Measurements from ENCODE around the gene KLF13.

Gene KLF13

GRCh38 chr15:31332020-31332680, 5.5 kb downstream of the KLF13 start:
- DNase-seq (ENCODE audit: low spot score), result no peak

- no peak for DNase-seq (ENCODE audit: low spot score)
These were observed 6.0 kb downstream of the KLF13 start for GRCh38 chr15:31332681-31333071.

- no peak for DNase-seq (ENCODE audit: low spot score)
These were observed 6.5 kb downstream of the KLF13 start for GRCh38 chr15:31333119-31333518.

- no peak for DNase-seq (ENCODE audit: low spot score)
These were observed 7.2 kb downstream of the KLF13 start for GRCh38 chr15:31333820-31334219.

- DNase-seq (ENCODE audit: low spot score), result no peak
These were observed 9.5 kb downstream of the KLF13 start for GRCh38 chr15:31335989-31336592.

DNA sequence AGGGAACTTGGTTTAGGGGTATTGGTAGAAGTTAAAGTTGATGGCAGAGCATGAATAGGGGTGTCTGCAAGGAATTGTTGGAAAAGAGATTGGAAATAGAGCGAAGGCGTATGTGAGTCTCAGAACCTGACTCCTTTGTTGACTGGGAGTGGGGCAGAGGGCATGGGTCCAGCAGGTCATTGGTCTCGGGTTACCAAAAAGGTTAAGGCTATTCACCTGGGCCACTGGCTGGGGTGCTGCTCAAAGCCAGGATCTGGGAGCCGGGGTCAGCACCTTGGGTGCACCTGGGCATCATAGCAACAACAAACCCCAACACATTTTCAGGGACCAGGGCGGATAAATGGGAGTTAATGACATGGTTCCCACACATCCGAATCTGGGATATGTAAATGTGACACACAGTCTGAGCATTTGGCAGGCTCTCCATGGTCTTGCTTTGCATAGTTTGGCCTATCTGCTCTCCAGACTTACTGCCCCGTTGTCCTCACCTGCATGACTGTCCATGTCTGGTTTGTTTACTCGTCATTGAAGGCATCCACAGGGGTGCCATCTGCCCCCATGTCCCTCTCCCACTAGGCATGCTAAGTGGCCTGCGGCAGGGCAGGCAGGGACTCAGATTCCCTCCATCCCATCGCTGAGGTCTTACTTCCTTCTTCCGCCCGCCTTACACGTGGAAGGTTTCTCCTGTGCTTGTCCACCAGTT, 10.1 kb downstream of the KLF13 start:
- DNase-seq (ENCODE audit: low spot score), result no peak

- DNase-seq (ENCODE audit: low spot score), result no peak
These were observed 10.9 kb downstream of the KLF13 start for GRCh38 chr15:31337352-31338031.

- no peak for DNase-seq (ENCODE audit: low spot score)
These were observed 11.8 kb downstream of the KLF13 start for GRCh38 chr15:31338318-31338878.

DNA sequence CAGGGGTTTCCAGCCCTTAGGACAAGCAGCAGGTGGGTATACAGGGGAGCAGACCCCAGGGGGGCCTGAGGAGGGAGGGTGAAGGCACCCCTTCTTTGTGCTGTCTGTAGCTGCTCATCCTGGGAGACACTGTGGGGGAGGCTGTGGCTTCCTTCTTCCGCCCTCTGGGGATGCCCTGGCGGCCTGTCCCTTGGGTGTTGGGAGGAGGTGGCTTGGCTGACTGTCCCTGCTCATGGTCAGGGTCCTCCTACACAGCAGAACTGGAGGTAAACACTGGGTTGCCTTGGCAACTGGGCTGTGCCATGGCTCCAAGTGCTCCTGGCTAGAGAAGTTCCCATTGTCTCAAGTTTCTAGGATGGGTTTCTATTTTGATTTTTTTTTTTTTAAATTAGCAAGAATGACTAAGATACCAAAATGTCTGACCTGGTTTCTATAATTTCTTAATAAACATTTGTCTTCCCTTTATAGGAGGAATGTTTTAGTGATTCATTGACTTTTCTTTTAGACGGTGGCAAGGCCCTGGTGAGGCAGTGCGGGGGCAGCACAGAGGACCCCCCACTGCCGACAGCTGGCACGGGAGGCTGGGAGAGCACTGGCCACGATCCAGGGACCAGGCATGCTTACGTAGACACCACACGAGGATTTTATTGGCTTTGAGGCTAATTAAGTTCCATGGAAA, 12.4 kb downstream of the KLF13 start:
- no peak for DNase-seq (ENCODE audit: low spot score)

- no peak for DNase-seq (ENCODE audit: low spot score)
These were observed 12.9 kb downstream of the KLF13 start for GRCh38 chr15:31339558-31339895.

GRCh38 chr15:31340047-31340446, 13.4 kb downstream of the KLF13 start:
- DNase-seq (ENCODE audit: low spot score), result no peak

DNA sequence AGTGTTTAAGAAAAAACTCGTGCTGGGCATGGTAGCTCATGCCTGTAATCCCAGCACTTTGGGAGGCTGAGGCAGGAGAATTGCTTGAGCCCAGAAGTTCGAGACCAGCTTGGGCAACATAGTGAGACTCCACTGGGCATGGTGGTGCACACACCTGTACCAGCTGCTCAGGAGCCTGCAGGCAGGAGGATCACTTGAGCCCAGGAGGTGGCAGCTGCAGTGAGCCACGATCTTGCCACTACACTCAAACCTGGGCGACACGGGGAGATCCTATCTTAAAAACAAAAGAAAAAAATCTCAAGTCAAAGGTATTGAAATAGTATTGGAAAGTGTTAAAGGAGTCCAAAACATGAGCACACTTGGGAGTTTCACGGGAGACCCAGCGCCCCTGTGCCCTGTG, 14.0 kb downstream of the KLF13 start:
- DNase-seq (ENCODE audit: low spot score), result no peak

GRCh38 chr15:31341071-31341470, 14.4 kb downstream of the KLF13 start:
- no peak for DNase-seq (ENCODE audit: low spot score)

GRCh38 chr15:31341496-31342195, 15.0 kb downstream of the KLF13 start:
- DNase-seq (ENCODE audit: low spot score), result no peak

- DNase-seq (ENCODE audit: low spot score), result no peak
These were observed 15.7 kb downstream of the KLF13 start for GRCh38 chr15:31342381-31342780.

DNA sequence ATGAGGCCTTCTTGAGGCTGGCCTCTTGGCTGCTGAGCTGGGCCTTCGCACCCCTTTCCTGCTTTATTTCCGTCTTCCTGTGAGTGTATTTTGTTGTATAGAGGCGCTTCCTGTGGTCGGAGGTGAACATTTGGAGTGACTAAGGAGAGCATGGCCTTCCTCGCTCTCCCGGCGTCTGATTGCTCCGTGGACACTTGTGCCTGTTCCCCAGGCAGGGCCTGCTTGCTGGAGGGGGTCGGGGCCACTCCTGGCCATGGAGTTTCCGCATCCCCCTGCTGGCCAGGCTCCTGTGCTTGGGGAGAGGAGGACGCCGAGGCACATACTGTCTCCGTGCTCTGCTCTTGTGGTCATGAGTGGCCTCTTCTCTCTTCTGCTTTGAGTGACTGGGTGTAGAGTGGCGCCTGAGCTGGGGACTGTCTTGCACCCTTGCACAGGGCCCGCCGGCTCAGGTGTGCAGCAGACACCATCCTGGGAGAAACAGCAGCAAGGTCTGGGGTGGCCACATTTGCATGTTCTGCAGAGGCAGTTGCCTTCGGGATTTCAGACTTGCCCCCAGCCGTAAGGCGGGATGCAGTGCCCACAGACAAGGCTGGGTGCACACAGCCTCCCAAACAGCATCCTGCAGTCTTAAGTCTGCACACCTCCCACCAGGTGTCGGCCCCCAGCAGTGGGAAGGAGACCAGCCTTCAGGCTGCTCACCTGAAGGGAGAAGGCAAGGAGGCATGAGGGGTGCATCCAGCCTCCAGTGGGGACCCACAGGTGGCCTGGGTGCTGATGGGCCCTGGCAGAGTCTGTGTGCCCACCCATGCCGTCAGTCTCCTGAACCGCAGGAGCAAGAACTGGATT, 16.4 kb downstream of the KLF13 start:
- DNase-seq (ENCODE audit: low spot score), result no peak

- no peak for DNase-seq (ENCODE audit: low spot score)
These were observed 17.2 kb downstream of the KLF13 start for GRCh38 chr15:31343831-31344230.

DNA sequence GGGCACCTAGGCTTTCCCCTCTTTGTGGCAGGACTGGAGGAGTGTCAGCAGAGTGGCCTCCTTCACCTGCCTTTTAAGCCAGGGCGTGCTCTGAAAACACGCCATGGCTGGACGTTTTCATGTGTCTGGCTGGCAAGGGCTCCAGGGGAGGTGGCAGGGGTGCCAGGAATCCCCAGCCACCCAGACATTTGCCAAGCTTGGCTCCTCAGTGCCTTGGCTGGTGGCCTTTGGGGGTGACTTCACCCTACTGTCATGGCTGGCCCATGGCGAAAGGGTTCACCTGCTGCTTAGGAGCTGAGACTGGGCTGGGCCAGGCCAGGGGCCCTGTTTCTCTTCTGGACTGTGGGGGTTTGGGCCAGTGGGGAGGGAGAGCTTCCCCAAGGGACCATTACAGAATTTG, 17.6 kb downstream of the KLF13 start:
- DNase-seq (ENCODE audit: low spot score), result no peak

DNA sequence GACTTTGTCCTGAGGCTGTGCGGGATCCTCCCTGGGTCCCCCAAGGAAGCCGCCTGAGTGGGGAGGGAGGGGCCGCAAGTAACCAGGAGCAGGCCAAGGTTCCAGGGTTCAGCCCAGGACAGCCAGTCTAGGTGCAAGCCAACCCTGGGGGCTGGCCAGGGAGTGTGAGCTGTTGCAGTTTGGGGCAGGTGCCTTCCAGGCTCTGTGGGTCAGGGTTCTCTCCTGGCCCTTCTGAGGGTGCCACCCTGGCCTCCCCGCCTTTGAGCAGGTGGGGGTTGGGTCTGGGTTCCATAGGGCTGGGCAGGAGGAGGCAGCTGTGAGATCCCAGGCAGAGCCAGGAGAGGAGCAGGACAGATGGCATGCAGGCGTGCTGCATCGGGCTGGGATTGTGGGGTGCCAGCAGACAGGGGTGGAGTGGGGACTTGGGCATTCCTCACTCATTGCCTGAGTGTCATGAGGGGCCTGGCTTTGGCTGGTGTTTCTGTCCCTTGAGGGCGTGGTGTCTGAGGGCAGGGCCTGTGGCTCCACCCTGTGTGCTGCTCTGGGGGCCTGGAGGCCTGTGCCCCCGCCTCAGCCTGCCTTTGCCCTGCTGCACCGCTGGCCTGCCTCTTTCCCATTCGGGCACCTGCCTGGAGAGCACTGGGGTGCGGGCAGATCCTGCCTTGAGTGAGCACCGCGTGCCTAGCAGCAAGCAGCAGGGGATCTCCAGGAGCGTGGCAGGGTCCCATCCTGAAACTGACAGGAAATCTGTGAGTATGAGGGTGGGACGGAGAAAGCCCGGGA, 18.4 kb downstream of the KLF13 start:
- DNase-seq (ENCODE audit: low spot score), result no peak

Measured in SW480 (cell line).